ENCODE measurements around the gene PDE11A. TPM values are rescaled to one million over a fixed set of nuclear protein-coding genes. Genes with fewer than 3 reads are reported as not detected.

Gene PDE11A
- total and polyA plus RNA-seq, 2 of the 8 experiments (the other 6 are each of a cell fraction or from before 2014, with no cell fraction given) = 0.19 to 0.23 TPM

GRCh38 chr2:177882501-177882900 is 190.1 kb downstream of the PDE11A start:
- Histone ChIP-seq H2AFZ (ENCODE audit: low read length) (no peak overlapping the region), H3K27ac (ENCODE audit: low read depth, low read length) (no peak overlapping the region), H2BK15ac (ENCODE audit: low read length) (no peak overlapping the region), H3K18ac (ENCODE audit: extremely low read depth, low read length) (no peak overlapping the region), H3K4me2 (ENCODE audit: insufficient read depth in 1 of 2, low read depth in 2 of 2, low read length in 2 of 2) (no peak overlapping the region), H3K79me2 (ENCODE audit: control insufficient read depth in 1 of 2, insufficient read depth in 2 of 2, low read length in 2 of 2) (no peaks in the 10 kb centered on the region), H3K23me2 (ENCODE audit: low read depth, low read length) (no peaks in the 10 kb centered on the region), H4K5ac (ENCODE audit: insufficient read length, low read depth, low read length) (no peak overlapping the region), H2BK120ac (replicated peaks; ENCODE audit: low read depth, low read length) (no peak overlapping the region), H4K91ac (replicated peaks; ENCODE audit: insufficient read length, low read length) (no peak overlapping the region), H2BK12ac (ENCODE audit: low read depth, low read length) (no peak overlapping the region), H3K23ac (ENCODE audit: insufficient read length) (no peak overlapping the region), H3K9me3 (ENCODE audit: insufficient read depth in 2 of 2, low read depth in 1 of 2, low read length in 1 of 2) (no peaks in the 10 kb centered on the region; a peak in 1 of 4 replicates), H3K79me1 (ENCODE audit: low read depth, low read length) (no peaks in the 10 kb centered on the region), H3K9ac (replicated peaks in 1 of 4; ENCODE audit: extremely low read depth in 1 of 4, low read depth in 3 of 4, low read length in 3 of 4) (no peak overlapping the region), H4K8ac (ENCODE audit: extremely low read depth, insufficient read depth, low read length) (no peak overlapping the region), H2BK5ac (ENCODE audit: low read depth, low read length) (no peak overlapping the region), H2AK5ac (ENCODE audit: low read depth, low read length) (no peak overlapping the region), H3K27me3 (replicated peaks in 1 of 4; ENCODE audit: control insufficient read depth in 3 of 4, extremely low read depth in 1 of 4, insufficient read depth in 3 of 4, low read length in 3 of 4) (no peaks in the 10 kb centered on the region; a peak in 1 of 7 replicates), H3K4me1 (replicated peaks in 1 of 4; ENCODE audit: control insufficient read depth in 3 of 4, insufficient read depth in 4 of 4, low read length in 3 of 4) (no peaks in the 10 kb centered on the region), H3K56ac (replicated peaks; ENCODE audit: insufficient read length, low read depth, low read length) (no peak overlapping the region), H3K14ac (ENCODE audit: insufficient read length) (no peak overlapping the region), H4K20me1 (replicated peaks in 1 of 2; ENCODE audit: control insufficient read depth in 1 of 2, insufficient read depth in 2 of 2, low read length in 2 of 2) (no peaks in the 10 kb centered on the region), H2BK20ac (ENCODE audit: low read length) (no peak overlapping the region), H3K4ac (replicated peaks; ENCODE audit: insufficient read length, low read depth, low read length) (no peak overlapping the region), H3K4me3 (ENCODE audit: extremely low read depth in 1 of 4, insufficient read depth in 2 of 4, low read depth in 3 of 4, low read length in 4 of 4) (no peak overlapping the region), H3K36me3 (ENCODE audit: control insufficient read depth in 2 of 4, insufficient read depth in 4 of 4, low read length in 3 of 4) (no peaks in the 10 kb centered on the region)
- FAIRE-seq (no peak), DNase-seq (ENCODE audit: low read depth in 1 of 2, low spot score in 2 of 2) (no peak)
- ChIA-PET POLR2A (ENCODE audit: partially characterized antibody) (no interaction called here), CTCF (ENCODE audit: partially characterized antibody) (interaction anchor here (0.5 to 0.7 kb wide), 2 partner anchors 56 to 827 kb away, joined by 3 read pairs; no protein-coding TSS in a partner anchor)
- 100% methylated on average over 1 of the region's 1 CpG; no CpG with 5 or more reads in 1 of the 2 experiments for WGBS, 2 experiments (ENCODE audit: extremely low coverage in 1 of 2, insufficient coverage in 1 of 2, insufficient read length in 1 of 2, insufficient replicate concordance in 2 of 2, low coverage in 1 of 2, low lambda C conversion rate in 2 of 2, missing lambda C conversion rate in 1 of 2)
- TF ChIP-seq CREB1 (IDR thresholded peaks at IDR 0.05) = no peak
- no peak for TF ChIP-seq JUN (IDR thresholded peaks at IDR 0.05; ENCODE audit: low read depth, low read length)
- TF ChIP-seq CTCF (IDR thresholded peaks at IDR 0.05; ENCODE audit: control extremely low read depth in 1 of 3, insufficient read depth in 1 of 3, low read depth in 1 of 3, low read length in 3 of 3) = no peak
- no peak for TF ChIP-seq POU5F1 (IDR thresholded peaks at IDR 0.05; ENCODE audit: low read depth, low read length)
- TF ChIP-seq ZNF274 (IDR thresholded peaks at IDR 0.05; ENCODE audit: borderline replicate concordance, extremely low read depth, low read length) = no peak
- TF ChIP-seq NANOG (IDR thresholded peaks at IDR 0.05; ENCODE audit: insufficient read depth, low read depth, low read length, poor library complexity, severe bottlenecking) = no peak
- TF ChIP-seq KDM4A (IDR thresholded peaks at IDR 0.05; ENCODE audit: low read depth, low read length, severe bottlenecking) = no peak
- TF ChIP-seq FOSL1 (IDR thresholded peaks at IDR 0.05; ENCODE audit: insufficient read depth, low read depth, low read length) = no peak
- no peak for TF ChIP-seq E2F6 (IDR thresholded peaks at IDR 0.05)
- no peak for TF ChIP-seq MAX (IDR thresholded peaks at IDR 0.05)
- TF ChIP-seq SP1 (IDR thresholded peaks at IDR 0.05; ENCODE audit: low read depth, low read length) = no peak

Measured in H1 (cell line).